Measurements from ENCODE around the gene KLF1. TPM values are rescaled to one million over a fixed set of nuclear protein-coding genes. Genes with fewer than 3 reads are reported as not detected.

Gene KLF1
- total and polyA plus RNA-seq, 10 donors: 0.13 to 13.0 (median 0.67) TPM; not detected in 1

DNA sequence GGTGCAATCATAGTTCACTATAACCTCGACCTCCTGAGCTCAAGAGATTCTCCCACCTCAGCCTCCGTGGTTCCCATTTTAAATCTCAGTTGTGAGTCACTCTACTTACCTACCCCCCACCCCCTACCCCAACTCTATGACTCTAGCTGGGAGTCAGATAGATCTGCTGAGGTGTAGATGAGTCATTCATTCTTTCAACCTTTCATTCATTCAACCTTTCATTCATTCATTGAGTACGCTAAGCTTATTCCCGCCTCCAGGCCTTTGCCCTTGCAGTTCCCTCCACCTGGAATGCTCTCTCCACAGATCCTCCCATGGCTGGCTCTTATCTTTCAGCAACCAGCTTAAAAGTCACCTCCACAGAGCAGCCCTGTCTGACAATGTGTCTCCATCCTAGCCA lies 49.8 kb downstream of the KLF1 start:
- H3K9me3 ChIP-seq: peaks cover 0 to 10% (median 0%) of the 10 kb centered on the region in 8 donors
- H3K27ac ChIP-seq: no peak overlapping the region
- peaks cover 9 to 100% (median 100%) of the 10 kb centered on the region in 7 donors for H3K27me3 ChIP-seq (replicated peaks in 1 of 7)
- WGBS, 5 donors: 71 to 81% (median 76%) methylated on average over 4 of the region's 4 CpGs
- intact Hi-C loops (cut with DNase I; ENCODE audit: low total_unique reads): no loop called here
- DNase-seq: no peak
- H3K36me3 ChIP-seq: no peaks in the 10 kb centered on the region
- H3K4me3 ChIP-seq: no peak overlapping the region
- TF ChIP-seq POLR2A (IDR thresholded peaks at IDR 0.05) (no peak), POLR2AphosphoS5 (IDR thresholded peaks at IDR 0.05) (no peak)
- TF ChIP-seq, protein P1, sequence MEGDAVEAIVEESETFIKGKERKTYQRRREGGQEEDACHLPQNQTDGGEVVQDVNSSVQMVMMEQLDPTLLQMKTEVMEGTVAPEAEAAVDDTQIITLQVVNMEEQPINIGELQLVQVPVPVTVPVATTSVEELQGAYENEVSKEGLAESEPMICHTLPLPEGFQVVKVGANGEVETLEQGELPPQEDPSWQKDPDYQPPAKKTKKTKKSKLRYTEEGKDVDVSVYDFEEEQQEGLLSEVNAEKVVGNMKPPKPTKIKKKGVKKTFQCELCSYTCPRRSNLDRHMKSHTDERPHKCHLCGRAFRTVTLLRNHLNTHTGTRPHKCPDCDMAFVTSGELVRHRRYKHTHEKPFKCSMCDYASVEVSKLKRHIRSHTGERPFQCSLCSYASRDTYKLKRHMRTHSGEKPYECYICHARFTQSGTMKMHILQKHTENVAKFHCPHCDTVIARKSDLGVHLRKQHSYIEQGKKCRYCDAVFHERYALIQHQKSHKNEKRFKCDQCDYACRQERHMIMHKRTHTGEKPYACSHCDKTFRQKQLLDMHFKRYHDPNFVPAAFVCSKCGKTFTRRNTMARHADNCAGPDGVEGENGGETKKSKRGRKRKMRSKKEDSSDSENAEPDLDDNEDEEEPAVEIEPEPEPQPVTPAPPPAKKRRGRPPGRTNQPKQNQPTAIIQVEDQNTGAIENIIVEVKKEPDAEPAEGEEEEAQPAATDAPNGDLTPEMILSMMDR (IDR thresholded peaks at IDR 0.05 in 8 of 11, conservative IDR thresholded peaks at IDR 0.05 in 3 of 11): no peak
- peaks cover 6 to 73% (median 42%) of the 10 kb centered on the region in 6 donors for H3K4me1 ChIP-seq

DNA sequence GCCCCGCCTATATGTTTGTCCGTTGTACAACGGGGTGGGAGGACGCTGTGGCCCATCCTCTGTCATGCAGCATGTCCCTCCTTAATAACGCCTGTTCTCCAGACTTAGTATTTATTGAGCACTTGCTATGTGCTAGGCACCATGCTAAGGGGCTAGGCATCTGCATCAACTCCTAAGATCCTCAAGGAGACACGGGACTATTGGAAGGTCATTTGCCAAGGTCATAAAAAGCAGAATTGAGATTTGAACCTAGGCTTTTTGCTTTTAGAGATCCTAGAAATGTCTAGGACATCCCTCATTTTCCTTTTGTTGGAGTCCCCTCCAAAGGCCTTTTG lies 50.5 kb downstream of the KLF1 start:
- no peak for DNase-seq
- 4 to 21% (median 8%) methylated on average over 6 of the region's 6 CpGs for WGBS, 5 donors
- Histone ChIP-seq H3K4me1 (peaks cover 7 to 71% (median 43%) of the 10 kb centered on the region in 6 donors), H3K36me3 (no peaks in the 10 kb centered on the region), H3K9me3 (peaks cover 0 to 10% (median 0%) of the 10 kb centered on the region in 8 donors), H3K27me3 (replicated peaks in 1 of 7) (peaks cover 9 to 100% (median 100%) of the 10 kb centered on the region in 7 donors), H3K27ac (no peak overlapping the region), H3K4me3 (no peak overlapping the region)
- TF ChIP-seq, protein P1 (IDR thresholded peaks at IDR 0.05 in 8 of 11, conservative IDR thresholded peaks at IDR 0.05 in 3 of 11): no peak
- TF ChIP-seq POLR2A (IDR thresholded peaks at IDR 0.05): no peak
- no peak for TF ChIP-seq POLR2AphosphoS5 (IDR thresholded peaks at IDR 0.05)
- intact Hi-C loops (cut with DNase I; ENCODE audit: low total_unique reads): no loop called here

DNA sequence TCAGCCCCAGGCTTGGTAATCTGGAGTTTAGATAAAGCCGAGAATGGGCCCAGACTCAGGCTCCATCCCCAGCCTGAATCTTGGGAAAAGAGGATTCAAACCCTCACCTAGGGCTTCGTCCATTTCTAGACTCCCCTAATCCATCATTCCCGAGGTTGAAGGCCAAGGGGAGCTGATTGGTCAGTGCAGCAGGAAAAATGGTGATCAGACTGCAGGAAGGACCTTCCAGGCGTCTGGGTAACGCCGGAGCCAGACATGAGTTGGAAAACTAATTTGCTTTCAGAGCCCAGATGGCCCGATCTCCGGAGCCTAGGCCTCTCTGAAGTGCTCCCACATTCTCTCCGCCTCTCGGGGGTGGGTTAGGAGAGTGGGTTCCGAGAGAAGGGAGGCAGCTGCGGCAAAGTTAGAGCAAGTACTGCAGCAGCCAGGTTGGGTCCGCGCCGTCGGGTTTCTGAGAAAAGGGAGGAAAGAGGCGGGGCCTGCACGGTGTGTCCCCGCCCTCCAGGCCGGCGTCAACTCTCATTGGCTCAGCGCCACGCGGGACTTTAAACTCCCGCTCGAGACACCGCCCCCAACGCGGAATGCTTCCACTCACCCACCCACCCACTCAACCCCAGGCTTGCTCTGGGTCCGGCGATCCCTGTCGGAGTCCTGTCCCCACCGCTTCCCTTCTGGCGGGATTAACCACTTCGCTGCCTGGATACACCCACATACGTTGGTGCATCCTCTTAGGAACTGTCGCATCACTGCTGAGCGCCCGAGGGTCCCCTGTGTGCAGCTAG lies 51.8 kb downstream of the KLF1 start:
- Histone ChIP-seq H3K36me3 (no peaks in the 10 kb centered on the region), H3K4me1 (peaks cover 7 to 58% (median 35%) of the 10 kb centered on the region in 6 donors), H3K27me3 (replicated peaks in 1 of 7) (peaks cover 6 to 100% (median 97%) of the 10 kb centered on the region in 7 donors), H3K4me3 (no peak overlapping the region), H3K27ac (no peak overlapping the region), H3K9me3 (peaks cover 0 to 6% (median 0%) of the 10 kb centered on the region in 8 donors)
- DNase-seq: no peak
- TF ChIP-seq POLR2A (IDR thresholded peaks at IDR 0.05) (no peak), POLR2AphosphoS5 (IDR thresholded peaks at IDR 0.05) (no peak)
- TF ChIP-seq, protein P1 (IDR thresholded peaks at IDR 0.05 in 8 of 11, conservative IDR thresholded peaks at IDR 0.05 in 3 of 11): no peak
- intact Hi-C loops (cut with DNase I; ENCODE audit: low total_unique reads): no loop called here
- 10 to 19% (median 11%) methylated on average over 28 to 39 of the region's 39 CpGs for WGBS, 5 donors

DNA sequence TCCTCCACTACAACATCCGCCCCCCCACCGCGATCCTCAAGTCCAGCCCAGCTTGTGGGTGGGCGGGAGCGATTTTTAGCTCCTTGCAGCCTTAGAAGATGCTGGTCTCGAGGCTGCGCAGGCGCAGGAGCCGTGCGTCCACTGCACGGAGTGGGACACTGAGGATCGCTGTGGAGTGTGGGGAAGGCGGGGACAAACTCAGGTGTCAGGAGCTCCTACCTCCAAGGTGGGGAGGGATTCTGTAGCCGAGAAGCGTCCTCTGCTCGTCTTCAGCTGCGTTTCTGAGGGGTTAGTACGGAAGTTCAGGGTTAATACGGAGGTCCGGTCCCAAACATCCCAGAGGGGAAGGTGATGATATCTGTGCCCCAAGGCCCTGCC lies 52.4 kb downstream of the KLF1 start, which contains the start of gene RTBDN:
RTBDN (minus strand) TSS at position 14 of the 378 bp plus-strand sequence. CDS start 4,600 bp downstream, outside the sequence.
- Histone ChIP-seq H3K27ac (no peak within 1 kb of the TSS), H3K36me3 (no peaks in the 10 kb centered on the region)

More for the DNA sequence above, 52.4 kb downstream of the KLF1 start, which contains the start of gene RTBDN:
- 9 to 12% (median 11%) methylated on average over 20 of the region's 20 CpGs for WGBS, 5 donors
- Histone ChIP-seq H3K27me3 (replicated peaks in 1 of 7) (peaks cover 4 to 100% (median 96%) of the 10 kb centered on the region in 7 donors), H3K4me3 (peak within 1 kb of the TSS in 7 of 8 donors; percentile 23 to 69 (median 41)), H3K4me1 (peaks cover 7 to 58% (median 35%) of the 10 kb centered on the region in 6 donors), H3K9me3 (peaks cover 0 to 6% (median 0%) of the 10 kb centered on the region in 8 donors)
- no peak for DNase-seq
- no peak for TF ChIP-seq POLR2A (IDR thresholded peaks at IDR 0.05)
- TF ChIP-seq, protein P1 (IDR thresholded peaks at IDR 0.05 in 8 of 11, conservative IDR thresholded peaks at IDR 0.05 in 3 of 11): no peak
- TF ChIP-seq POLR2AphosphoS5 (IDR thresholded peaks at IDR 0.05): no peak
- intact Hi-C loops (cut with DNase I; ENCODE audit: low total_unique reads): no loop called here
